GM19455 (cell line): ENCODE results near the gene NPPC.

Source experiments
- ATAC-seq: cut with Tn5 transposase; IDR thresholded peaks from one replicate; pipeline ENCODE4 v1.9.1; 2021; ENCODE audit not compliant: unreplicated experiment

NPPC gene

DNA sequence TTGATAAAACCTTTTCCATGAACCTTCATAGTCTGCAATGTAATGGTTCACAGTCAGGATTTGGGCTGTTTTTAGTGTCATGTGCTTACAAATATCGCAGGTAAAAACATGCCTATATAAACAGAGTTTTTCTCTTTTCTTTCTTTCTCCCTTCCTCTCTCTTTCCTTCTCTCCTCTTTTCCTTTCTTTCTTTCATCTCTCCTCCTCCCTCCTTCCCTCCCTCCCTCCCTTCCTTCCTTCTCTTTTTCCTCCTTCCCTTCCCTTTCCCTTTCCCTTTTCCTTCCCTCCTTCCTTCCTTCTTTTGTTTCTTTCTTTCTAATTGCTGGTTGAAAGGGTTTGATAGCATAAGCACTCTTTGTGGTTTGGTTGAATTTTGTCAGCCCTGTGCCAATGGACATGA is 9.6 kb upstream of the NPPC start:
- no peak for ATAC-seq

DNA sequence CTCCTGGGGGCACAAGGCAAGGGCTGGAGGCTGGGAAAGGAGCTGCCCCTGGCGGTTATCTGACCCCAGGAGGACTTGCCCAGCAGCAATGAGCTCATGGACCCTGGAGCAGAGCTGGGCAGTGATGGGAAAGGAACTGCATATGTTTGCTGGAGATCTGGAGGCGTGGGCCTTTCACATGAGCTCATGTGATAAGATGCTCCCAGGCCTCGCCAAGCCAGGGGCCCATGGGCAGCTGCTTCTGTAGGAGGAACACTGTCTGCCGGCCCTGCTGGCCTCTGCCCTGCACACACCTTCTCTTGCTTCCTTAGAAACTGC is 9.0 kb upstream of the NPPC start:
- no peak for ATAC-seq

- ATAC-seq: no peak
Measured at GRCh38 chr2:231934441-231935206, 8.4 kb upstream of the NPPC start.

- no peak for ATAC-seq
Measured at GRCh38 chr2:231933916-231934401, 7.8 kb upstream of the NPPC start.

DNA sequence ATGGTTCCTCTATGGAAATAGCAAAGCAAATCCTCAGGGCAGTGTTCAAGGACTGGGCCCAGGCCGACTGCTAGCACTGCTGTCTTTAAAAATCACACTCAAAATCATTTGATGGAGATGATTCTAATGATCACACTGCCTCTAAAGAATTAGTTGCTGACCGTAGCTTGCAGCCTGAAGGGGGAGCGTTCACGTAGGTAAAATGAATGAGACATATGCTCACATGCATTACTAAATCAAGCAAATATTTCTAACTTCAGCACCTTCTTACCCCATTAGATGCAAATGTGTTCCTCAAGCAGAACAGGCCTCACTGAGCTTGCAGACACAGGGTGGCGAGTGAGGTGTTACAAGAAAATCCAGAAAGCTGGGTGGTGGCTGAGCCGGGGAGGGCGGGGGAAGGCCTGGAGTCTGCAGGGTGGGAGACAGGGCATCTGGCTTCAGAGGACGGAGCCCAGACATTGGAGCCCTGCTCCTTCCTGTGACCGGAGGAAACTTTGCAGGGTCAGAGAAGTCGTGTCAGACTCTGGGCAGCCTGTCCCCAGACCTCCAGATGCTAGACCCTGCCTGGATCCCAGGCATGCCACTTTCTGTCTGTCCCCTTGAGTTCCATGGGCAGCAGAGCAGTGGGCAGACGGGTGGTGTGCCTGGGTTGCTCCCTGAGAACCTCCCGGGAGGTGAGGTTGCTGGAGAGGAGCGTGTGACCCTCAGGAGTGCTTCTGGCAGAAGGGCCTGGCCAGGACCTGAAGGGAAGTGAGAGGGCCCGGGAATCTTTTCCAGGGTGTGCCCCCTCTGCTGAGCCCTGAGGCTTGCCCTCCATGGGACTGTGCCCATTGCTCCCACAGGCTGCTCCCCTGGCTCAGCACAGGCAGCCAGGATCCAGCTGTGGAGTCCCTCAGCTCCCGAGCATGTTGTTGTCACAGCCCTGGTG is 7.1 kb upstream of the NPPC start:
- no peak for ATAC-seq

- no peak for ATAC-seq
Measured at GRCh38 chr2:231932711-231932970, 6.4 kb upstream of the NPPC start.

- no peak for ATAC-seq
Measured at GRCh38 chr2:231931481-231931915, 5.3 kb upstream of the NPPC start.

DNA sequence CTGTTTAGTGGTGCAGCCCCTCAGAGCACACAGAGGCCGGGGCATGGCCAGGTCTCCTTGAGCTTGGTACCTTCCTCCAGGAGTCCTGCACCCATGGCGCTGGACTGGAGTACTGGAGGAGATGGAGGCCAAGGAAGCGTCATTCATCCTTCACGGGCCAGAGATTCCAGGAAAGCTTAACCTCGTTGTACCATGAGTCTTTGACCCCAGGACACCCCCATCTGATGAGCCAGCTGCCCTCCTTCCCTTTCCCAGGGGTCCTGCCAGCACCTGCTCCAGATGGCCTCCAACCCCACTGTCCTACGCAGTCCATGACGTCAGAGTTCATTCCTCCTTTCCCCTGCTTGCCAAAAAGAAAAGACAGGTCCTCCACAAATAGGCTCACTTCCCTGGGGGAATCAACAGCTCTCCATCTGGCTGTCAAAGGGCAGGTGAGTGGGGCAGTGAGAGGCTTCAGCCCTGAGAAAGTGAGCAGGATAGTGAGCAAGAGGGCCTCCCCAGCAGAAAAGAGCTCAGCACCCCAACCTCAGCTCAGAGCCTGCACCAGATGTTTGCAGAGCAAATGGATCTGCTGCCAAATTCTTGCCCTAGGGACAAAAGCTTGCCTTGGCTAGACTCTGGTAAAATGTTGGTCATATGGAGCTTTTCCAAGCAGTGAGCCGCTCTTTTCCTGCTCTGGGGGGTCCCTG is 4.5 kb upstream of the NPPC start:
- ATAC-seq: no peak

DNA sequence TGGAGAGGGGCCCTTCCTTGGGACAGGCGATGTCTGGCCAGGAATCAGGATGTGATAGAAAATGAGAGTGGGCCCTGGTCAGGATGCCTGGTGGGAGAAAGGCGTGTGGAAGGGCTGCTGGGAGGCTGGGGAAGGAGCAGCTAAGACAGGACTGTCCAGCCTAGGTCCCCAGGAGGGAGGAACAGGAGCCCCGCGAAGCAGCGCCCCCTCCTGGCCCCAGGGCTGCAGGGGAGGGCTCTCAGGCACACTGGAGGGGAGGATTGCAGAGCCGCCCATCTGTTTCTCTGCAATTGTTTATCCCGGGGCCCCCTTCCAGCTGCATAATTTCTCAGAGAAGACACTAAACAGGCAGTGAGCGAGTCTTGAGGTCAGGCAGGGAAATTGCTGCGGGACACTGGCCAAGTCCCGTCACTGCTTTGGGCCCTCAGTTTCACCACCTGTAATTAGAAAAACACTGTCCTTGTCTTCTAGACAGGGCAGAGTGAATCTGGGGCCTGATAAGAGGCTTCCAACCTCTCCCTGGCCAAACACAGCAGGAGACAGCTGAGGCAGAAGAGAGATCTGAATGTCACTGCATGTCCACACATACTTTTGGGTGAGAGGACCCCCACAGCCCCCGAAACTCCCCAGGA is 3.9 kb upstream of the NPPC start:
- no peak for ATAC-seq

- ATAC-seq: no peak
Measured at GRCh38 chr2:231928901-231929725, 2.9 kb upstream of the NPPC start.

- ATAC-seq: no peak
Measured at GRCh38 chr2:231928481-231928880, 2.3 kb upstream of the NPPC start.

- ATAC-seq: no peak
Measured at GRCh38 chr2:231927566-231927890, 1.3 kb upstream of the NPPC start.

DNA sequence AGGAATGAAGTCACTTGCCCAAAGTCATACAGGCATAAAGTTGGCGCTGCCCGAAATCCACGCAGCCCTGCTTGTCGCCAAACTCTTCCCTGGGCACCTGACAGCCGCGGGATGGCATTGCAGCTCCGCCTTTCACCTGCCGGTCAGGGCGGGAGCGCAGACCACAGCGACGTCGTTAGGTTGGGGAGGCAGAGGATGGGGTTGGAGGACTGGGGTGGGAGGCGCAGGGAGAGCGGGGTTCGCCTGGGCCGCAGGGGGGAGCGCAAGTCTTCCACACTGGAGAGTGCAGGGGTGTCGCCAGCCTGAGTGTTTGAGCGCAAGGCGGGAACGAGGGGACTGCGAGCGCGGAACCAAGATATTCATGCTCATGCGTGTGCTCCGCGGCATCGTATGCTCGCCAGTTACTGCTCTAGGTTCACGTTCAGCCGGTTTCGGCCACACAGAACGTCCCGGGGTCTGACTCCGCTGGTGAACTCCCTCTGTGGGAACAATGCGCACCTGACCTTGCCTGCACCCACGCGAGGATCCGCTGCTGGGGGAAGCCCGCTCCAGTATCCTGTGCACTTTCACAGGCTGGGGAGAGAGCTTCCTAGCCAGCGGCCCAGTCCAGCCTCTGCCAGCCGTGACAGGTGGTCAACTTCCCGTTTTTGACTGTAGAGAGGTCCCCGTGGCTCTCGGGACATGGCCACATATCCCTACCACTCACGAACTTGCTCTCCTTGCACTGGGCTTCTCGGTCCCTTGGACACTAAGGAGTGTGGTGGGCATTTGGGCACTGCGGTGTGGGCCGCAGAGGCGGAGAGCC is 767 bp upstream of the NPPC start:
- ATAC-seq: no peak

- no peak for ATAC-seq
Measured at GRCh38 chr2:231925303-231926179, 655 bp downstream of the NPPC start.

DNA sequence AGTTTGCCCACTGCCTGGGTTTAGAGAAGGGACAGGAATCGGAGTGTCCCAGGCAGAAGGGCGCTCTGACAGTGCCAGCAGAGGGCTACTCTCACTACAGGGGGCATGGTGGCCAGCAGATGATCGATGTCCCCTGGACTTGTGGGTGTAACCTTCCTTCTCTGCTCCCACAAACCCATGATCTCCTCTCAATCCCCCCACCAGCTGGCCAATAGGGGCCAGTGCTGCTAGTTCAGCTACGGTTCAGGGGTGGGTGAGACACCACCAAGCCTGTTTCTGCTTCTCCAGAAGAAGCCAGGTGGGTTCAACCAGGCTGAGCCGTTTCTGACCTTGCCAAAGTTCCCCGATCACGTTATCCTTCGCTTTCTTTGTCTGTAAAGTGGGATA is 1.3 kb downstream of the NPPC start:
- no peak for ATAC-seq

- ATAC-seq: no peak
Measured at GRCh38 chr2:231923951-231924888, 2.0 kb downstream of the NPPC start.

DNA sequence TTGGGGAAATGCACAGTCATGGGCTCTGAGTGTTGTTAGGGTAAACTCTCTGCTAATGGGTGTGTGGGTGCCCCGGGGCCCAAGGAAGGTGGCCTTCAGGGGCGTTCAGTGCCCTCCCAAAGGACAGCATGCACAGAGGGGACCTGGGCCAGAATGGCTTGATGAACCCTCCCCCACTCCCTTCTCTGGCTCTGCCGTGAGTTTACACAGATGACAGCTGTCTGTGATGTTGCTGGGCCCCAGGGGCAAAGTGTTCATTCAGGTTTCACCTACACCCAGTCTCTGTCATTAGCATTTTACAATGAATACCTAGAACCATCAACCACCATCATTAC is 3.2 kb downstream of the NPPC start:
- ATAC-seq: no peak
